Measurements from ENCODE around the gene SQSTM1. TPM values are rescaled to one million over a fixed set of nuclear protein-coding genes. Genes with fewer than 3 reads are reported as not detected.

The SQSTM1 gene
- total RNA-seq, 1 donor from 2014 or later: 632 TPM

GRCh38 chr5:179794575-179794974, 26.1 kb upstream of the SQSTM1 start:
- no peak for DNase-seq (ENCODE audit: extremely low read depth, low read depth, low spot score)

DNA sequence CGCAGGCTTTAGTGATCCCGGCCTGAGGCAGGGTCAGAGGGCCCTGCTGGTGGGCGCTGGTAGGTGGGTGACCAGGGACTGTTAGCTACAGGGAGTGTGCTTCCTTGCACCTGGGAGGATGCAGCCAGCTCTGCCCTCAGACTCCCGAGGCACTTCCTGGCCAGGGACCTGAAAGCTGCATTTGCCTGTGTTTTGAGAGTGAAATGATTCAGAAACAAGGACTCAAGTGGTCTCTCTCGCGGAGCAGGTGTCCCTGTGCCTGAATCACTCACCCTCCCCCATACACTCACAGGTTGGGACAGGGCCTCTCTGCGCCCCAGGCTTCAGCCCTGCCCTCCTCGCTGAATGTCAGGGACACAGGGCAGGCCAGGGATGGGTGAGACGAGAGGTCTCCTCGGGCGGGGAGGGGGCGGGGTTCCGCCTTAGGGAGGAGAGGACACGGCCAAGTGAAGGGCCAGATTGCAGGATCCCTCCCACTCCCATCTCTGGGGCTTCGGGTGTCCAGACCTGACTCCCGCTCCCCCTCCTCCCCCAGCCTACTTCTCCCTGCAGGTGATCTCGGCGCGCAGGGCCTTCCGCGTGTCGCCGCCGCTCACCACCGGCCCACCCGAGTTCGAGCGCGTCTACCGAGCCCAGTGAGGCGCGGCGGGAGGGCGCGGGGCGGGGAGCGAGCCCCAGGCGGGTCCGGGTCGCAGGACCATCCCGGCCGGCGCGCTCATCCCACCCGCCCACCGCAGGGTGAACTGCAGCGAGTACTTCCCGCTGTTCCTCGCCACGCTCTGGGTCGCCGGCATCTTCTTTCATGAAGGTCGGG, 25.4 kb upstream of the SQSTM1 start:
- DNase-seq (ENCODE audit: extremely low read depth, low read depth, low spot score): no peak

- DNase-seq (ENCODE audit: extremely low read depth, low read depth, low spot score): no peak
These were observed 24.6 kb upstream of the SQSTM1 start for GRCh38 chr5:179795863-179796833.

DNA sequence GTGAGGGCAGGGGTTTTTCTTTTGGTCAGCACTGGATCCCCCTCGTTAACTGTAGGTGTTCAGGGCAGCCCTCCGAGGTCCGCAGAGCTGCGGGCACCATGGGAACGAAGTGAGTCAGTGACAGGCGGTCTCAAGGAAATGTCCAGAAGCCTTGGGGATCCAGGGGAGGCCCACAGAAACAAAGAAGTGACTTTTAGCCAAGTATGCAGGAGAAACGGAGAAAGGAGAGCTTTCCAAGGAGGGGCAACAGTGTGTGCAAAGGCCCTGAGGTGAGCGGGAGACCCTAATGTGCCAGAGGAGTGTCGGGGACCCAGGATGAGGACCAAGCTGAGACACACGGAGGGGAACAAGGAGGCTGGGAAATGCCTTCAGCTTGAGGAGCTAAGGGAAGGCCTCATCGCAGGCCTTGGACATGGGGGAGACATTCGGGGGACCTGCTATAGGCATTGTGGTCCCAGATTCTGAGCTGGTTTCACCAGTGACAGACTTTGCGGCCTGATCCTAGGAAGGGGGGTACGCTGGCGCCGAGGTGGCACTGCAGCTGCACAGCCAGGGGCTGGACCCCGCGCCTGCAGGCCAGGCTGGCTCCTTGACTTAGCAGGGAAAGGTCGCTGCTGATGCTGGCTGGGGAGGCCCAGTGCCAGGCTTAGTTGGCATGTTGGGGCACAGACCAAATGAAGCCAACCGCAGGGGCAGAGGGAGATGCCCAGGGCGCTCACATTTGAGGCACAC, 23.7 kb upstream of the SQSTM1 start:
- DNase-seq (ENCODE audit: extremely low read depth, low read depth, low spot score): no peak

- DNase-seq (ENCODE audit: extremely low read depth, low read depth, low spot score): no peak
These were observed 23.0 kb upstream of the SQSTM1 start for GRCh38 chr5:179797741-179798140.

DNA sequence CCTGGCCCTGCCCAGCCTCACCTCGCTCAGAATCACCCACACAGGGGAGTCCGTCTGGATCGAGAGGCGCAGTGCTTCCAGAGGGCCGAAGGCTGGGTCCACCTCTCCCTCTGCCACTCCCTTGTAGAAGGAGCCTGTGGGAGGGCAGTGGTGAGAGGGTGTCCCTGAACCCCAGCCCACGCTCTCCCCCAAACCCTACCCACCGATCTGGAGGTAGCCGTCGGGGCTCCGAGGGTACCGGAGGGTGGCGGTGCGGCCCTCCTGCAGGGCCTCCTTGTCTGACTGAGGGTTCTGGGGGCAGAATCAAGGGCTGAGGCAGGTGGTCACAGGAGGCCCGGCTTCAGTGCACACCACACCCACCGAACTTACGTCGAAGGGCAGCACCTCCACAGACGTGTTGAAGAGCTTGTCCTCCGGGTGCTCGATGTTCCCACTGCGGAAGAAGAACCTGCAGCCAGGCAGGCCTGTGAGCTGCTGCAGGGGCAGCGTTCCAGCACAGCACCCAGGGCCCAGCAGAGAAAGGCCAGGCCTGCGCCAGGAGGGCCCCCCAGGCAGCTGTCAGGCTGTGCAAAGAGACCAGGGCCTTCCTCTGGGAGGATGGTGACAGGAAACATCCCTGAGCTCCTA, 22.4 kb upstream of the SQSTM1 start:
- DNase-seq (ENCODE audit: extremely low read depth, low read depth, low spot score): no peak

GRCh38 chr5:179798771-179799643, 21.7 kb upstream of the SQSTM1 start:
- no peak for DNase-seq (ENCODE audit: extremely low read depth, low read depth, low spot score)

- no peak for DNase-seq (ENCODE audit: extremely low read depth, low read depth, low spot score)
These were observed 21.1 kb upstream of the SQSTM1 start for GRCh38 chr5:179799644-179799973.

DNA sequence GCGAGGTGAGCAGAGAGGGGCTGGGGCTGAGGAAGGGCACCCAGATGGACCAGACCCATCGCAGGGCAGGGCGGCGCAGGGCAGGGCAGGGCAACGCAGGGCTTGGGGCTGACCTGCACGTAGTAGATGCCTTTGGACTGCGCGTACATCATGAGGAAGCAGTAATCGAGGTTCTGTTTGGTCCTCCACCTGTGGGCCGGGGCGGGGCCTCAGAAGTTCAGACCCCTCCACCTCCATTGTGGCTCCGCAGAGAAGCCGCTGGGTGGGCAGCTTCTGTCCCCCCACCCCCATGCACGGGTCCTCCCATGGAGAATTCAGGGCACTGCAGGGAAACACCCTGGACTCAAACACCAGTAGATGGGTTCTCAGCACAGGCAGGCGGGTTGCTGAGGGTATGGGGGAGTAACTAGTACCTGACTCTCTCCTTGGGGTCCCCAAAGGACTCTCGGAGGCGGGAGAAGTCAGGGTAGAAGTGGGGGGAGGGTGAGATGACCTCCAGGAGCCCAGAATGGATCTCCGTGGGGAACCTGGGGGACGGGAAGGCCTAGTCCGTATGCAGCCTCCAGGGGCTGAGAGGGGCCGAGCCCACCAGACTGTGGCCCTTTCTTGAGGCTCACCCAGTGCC, 20.5 kb upstream of the SQSTM1 start:
- no peak for DNase-seq (ENCODE audit: extremely low read depth, low read depth, low spot score)

DNA sequence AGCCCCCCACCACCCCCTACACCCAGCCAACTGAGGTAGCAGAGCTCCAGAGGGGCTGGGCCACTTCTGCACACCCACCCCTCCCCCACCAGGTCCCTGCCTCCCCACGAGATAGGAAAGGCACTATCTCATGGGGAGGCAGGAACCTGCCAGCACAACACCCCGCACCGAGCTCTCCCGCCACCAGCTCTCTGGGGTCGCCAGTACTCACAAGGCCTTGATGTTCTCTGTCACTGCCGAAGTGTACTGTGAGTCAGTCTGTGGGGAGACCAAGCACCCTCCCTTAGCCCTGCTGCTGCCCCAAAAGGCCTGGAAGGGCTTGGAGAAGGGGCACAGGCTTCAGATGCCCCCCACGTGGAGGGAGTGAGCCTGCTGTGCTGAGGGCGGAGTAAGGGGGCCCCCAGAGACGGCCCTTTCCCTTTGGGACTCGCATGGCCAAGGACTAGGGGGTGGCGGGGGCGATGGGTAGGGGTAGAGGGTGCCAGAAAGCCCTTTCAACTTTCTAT, 20.0 kb upstream of the SQSTM1 start:
- no peak for DNase-seq (ENCODE audit: extremely low read depth, low read depth, low spot score)

DNA sequence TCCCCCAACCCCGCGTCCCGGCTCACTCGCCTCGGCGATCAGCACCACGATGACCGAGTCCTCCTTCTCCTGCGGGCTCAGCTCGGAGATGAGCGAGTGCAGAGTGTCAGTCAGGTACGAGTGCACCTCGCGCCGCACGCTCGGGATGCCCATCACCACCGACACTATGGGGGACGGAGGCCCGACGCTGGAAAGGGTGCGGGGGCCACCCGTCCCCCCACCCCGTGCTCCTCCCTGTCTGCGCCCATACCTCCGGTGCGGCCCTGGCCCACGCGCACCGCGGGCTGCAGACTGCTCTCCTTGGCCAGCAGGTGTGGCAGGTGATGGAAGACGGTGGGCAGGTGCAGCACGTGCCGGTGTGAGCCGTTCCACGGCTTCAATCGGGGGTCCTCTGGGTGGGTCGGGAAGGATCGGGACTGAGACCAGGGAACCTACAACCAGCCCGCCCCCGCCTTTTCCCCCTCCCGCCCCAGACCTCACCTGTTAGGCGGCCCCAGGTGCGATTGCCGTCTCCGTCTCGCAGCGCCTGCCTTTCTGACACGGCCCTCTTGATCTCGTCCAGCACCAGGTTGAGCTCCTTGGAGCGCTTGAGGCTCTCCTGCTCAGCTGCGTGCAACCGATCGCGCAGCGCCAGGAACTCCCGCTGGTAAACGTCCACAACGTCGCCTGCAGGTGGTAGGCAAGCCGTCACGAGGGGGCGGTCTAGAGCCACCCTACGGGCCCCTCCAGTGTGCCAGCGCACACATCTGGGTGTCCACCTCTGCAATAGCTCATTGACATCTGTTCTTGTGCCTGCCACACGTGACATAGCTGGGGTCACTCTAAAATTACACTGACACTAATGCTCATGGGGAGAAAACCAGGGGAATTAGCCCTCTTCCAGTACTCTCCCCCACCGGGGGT, 19.1 kb upstream of the SQSTM1 start:
- DNase-seq (ENCODE audit: extremely low read depth, low read depth, low spot score): no peak

DNA sequence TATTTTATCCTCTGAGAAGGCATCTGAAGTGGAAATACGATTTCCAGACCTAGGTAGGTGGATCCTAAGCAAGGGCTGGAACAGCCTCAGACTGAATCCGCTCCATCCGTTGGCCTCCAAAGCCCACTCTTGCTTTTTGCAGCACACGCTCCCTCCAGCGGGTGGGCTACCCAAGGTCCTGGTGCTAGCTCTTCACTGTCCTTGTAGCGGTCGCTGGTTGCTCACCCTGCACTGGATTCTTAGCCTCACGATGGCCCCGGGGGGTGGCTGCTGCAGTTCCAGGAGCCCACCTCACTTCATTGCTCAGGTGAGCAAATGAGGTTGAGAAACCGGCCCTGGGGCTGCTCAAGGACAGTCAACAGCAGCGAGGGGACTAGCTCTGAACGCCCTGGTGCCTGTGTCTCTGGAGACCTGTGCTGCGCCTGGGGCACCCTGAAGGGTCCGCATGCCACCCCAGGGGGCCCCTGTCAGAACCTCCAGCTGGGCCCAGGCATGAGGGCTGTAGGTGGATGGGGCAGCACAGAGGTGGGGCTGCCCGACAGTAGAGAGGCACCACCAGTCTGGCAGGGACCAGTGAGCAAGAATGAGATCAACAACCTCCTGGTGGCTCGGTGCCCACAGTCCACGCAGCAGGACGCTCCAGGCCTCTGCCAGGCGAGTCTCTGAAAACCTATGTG, 18.4 kb upstream of the SQSTM1 start:
- DNase-seq (ENCODE audit: extremely low read depth, low read depth, low spot score): no peak

- DNase-seq (ENCODE audit: extremely low read depth, low read depth, low spot score): no peak
These were observed 17.6 kb upstream of the SQSTM1 start for GRCh38 chr5:179802950-179803562.

DNA sequence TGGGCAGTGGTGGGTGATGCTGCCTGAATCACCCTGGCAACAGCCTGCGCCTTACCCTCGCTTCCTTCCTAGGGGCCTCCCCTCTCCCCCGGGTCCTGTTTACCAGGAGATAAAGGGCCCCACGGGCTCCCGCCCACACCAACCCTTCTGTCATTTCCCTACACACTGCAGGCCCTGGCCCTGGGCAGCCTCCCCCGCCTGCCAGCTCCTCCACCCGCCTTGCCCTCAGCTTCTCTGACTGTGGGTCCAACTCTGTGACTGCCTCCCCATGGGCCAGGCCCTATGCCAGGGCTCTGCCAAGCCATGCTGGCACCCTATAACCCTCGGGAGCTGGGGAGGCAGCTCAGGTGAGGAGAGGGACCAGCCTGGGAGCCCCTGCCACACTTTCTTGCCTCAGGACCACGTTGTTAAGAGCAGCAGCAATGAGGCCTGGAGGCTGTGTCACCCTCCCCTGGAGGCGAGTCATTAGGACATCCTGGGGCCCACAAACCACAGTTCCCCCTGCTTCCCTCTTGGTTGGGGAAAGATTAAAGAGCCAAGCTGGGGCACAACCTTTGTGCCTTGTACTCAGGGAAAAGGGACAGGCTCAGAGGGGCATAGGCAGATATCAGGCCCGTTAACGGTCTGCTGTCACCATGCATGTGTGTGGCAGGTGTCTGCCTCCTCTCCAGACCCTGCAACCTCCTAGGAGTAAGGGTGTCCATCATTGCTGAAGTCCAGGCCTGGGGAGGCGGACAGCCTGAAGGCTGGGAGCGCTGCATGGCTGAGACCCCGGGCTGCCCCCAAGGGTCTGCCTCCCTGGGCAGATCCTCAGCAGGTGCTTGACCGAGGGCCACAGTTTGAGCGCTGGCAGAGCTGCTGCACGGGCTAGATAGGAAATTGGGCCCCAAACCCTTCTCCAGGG, 16.8 kb upstream of the SQSTM1 start:
- no peak for DNase-seq (ENCODE audit: extremely low read depth, low read depth, low spot score)

DNA sequence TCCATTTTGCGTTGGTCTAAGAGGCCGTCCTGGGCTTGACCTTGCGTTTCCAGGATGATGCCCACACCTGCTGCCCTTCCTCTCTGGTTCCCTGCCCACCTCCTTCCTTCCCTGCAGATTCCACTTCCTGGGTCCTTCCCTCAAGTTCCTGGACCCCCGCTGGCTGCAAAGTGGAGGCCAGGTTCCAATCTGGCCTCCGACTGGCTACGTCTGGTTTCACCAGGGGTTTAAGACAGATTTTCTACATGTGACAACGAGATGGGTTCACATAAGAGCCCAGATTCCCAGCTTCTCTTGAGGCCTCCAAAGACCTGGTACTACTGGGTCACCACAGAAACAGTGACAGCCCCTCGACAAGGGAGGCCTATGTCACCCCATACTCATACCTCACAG, 16.2 kb upstream of the SQSTM1 start:
- DNase-seq (ENCODE audit: extremely low read depth, low read depth, low spot score): no peak

DNA sequence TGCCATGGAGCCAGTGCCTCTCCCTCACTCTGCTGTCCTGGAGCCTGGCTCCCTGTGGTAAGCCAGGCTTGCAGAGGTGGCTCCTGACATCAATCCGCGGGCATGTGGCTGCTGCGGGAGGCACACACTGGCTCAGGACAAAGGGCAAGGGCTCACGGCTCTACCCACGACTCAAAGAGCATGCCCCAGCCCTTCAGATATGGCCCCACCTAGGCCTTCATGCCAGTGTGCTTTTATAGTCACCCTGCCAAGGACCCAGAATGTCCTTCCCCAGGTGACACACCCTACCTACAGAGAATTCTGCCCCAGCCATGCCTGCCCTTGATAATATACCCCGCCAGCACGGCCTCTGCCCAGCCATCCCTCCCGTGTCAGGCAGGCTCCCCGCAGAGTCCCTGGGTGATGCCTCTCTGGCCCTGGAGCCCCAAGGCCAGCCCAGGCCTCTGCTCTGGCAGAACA, 15.6 kb upstream of the SQSTM1 start:
- no peak for DNase-seq (ENCODE audit: extremely low read depth, low read depth, low spot score)

Data from glomerular endothelial cell (primary cell).